ENCODE data around the gene GPC5. TPM values are rescaled to one million over a fixed set of nuclear protein-coding genes. Genes with fewer than 3 reads are reported as not detected.

Gene GPC5
- total RNA-seq, 2 donors from 2014 or later, result not detected

- no peak for TF ChIP-seq CTCF (IDR thresholded peaks at IDR 0.05)
- no peak for TF ChIP-seq POLR2A (IDR thresholded peaks at IDR 0.05)
- Histone ChIP-seq H3K27ac (no peak overlapping the region), H3K4me1 (no peaks in the 10 kb centered on the region), H3K27me3 (no peaks in the 10 kb centered on the region), H3K4me3 (no peak overlapping the region), H3K9me3 (no peaks in the 10 kb centered on the region), H3K36me3 (replicated peaks in 1 of 2; ENCODE audit: insufficient read depth in 1 of 2, low read depth in 2 of 2) (no peaks in the 10 kb centered on the region)
- 58 to 72% methylated on average over 4 of the region's 4 CpGs for WGBS, 2 donors
- intact Hi-C loops (cut with DNase I), result no loop called here
- DNase-seq (no peak), ATAC-seq (no peak)
Measured at GRCh38 chr13:92626274-92626673, 1227.9 kb downstream of the GPC5 start.

- 66 to 68% methylated on average over 5 of the region's 5 CpGs for WGBS, 2 donors
- intact Hi-C loops (cut with DNase I), result no loop called here
- no peaks in the 10 kb centered on the region for H3K27me3 ChIP-seq
- no peak overlapping the region for H3K4me3 ChIP-seq
- DNase-seq (no peak), ATAC-seq (no peak)
- no peaks in the 10 kb centered on the region for H3K4me1 ChIP-seq
- no peaks in the 10 kb centered on the region for H3K36me3 ChIP-seq (replicated peaks in 1 of 2; ENCODE audit: insufficient read depth in 1 of 2, low read depth in 2 of 2)
- H3K27ac ChIP-seq, result no peak overlapping the region
- no peak for TF ChIP-seq CTCF (IDR thresholded peaks at IDR 0.05)
- TF ChIP-seq POLR2A (IDR thresholded peaks at IDR 0.05), result no peak
- no peaks in the 10 kb centered on the region for H3K9me3 ChIP-seq
Measured at GRCh38 chr13:92640936-92641335, 1242.5 kb downstream of the GPC5 start.

GRCh38 chr13:92649140-92649813 lies 1250.9 kb downstream of the GPC5 start:
- H3K4me3 ChIP-seq, result no peak overlapping the region
- no peak for ATAC-seq
- H3K36me3 ChIP-seq (replicated peaks in 1 of 2; ENCODE audit: insufficient read depth in 1 of 2, low read depth in 2 of 2), result no peaks in the 10 kb centered on the region

GRCh38 chr13:92656103-92656502 lies 1257.7 kb downstream of the GPC5 start:
- 84 to 85% methylated on average over 1 of the region's 1 CpG for WGBS, 2 donors
- H3K4me3 ChIP-seq, result no peak overlapping the region
- no peaks in the 10 kb centered on the region for H3K9me3 ChIP-seq
- no peak for TF ChIP-seq CTCF (IDR thresholded peaks at IDR 0.05)
- no peak for TF ChIP-seq POLR2A (IDR thresholded peaks at IDR 0.05)
- no peaks in the 10 kb centered on the region for H3K36me3 ChIP-seq (replicated peaks in 1 of 2; ENCODE audit: insufficient read depth in 1 of 2, low read depth in 2 of 2)
- intact Hi-C loops (cut with DNase I), result no loop called here
- no peaks in the 10 kb centered on the region for H3K4me1 ChIP-seq
- H3K27ac ChIP-seq, result no peak overlapping the region
- H3K27me3 ChIP-seq, result no peaks in the 10 kb centered on the region
- ATAC-seq (no peak), DNase-seq (no peak)

More at GRCh38 chr13:92649140-92649813, 1250.9 kb downstream of the GPC5 start:
- intact Hi-C loops (cut with DNase I), result no loop called here
- no peaks in the 10 kb centered on the region for H3K4me1 ChIP-seq
- no peak overlapping the region for H3K27ac ChIP-seq
- no peak for TF ChIP-seq CTCF (IDR thresholded peaks at IDR 0.05)
- no peak for TF ChIP-seq POLR2A (IDR thresholded peaks at IDR 0.05)
- no peaks in the 10 kb centered on the region for H3K27me3 ChIP-seq
- no peaks in the 10 kb centered on the region for H3K9me3 ChIP-seq
- no peak for DNase-seq

GRCh38 chr13:92656648-92657047 lies 1258.2 kb downstream of the GPC5 start:
- no peak overlapping the region for H3K4me3 ChIP-seq
- H3K4me1 ChIP-seq, result no peaks in the 10 kb centered on the region
- H3K27ac ChIP-seq, result no peak overlapping the region
- H3K27me3 ChIP-seq, result no peaks in the 10 kb centered on the region
- DNase-seq (no peak), ATAC-seq (no peak)
- intact Hi-C loops (cut with DNase I), result no loop called here
- 52% methylated on average over 7 of the region's 7 CpGs for WGBS, 2 donors
- no peak for TF ChIP-seq POLR2A (IDR thresholded peaks at IDR 0.05)
- TF ChIP-seq CTCF (IDR thresholded peaks at IDR 0.05), result no peak
- no peaks in the 10 kb centered on the region for H3K9me3 ChIP-seq
- no peaks in the 10 kb centered on the region for H3K36me3 ChIP-seq (replicated peaks in 1 of 2; ENCODE audit: insufficient read depth in 1 of 2, low read depth in 2 of 2)
